Activated CD8-positive, alpha-beta T cell treated with anti-CD3 and anti-CD28 coated beads for 36 hours (primary cell): ENCODE results near the gene IFT122. TPM values are rescaled to one million over a fixed set of nuclear protein-coding genes. Genes with fewer than 3 reads are reported as not detected.
"Not testable (repeated sequence)": the region's sequence is repeated elsewhere in the genome, so short reads cannot be mapped to it uniquely, and the experiment has no call there.

Experiments used
- ATAC-seq: fragments of 200-7000 bp; cut with Tn5 transposase; one replicate; pipeline ENCODE4 v1.10.0; 2021; ENCODE audit warnings: mild to moderate bottlenecking, moderate library complexity
- CTCF ChIA-PET: fragments of 350-600 bp; sonication (Branson Sonifier 250); formaldehyde crosslinking; loops from one replicate; lab custom pipeline; 2021; ENCODE audit warnings: antibody characterized with exemption; lab: Charles Lee
- POLR2A ChIA-PET: fragments of 350-600 bp; sonication (Branson Sonifier 250); formaldehyde crosslinking; loops from one replicate; lab custom pipeline; 2021; ENCODE audit warnings: antibody characterized with exemption; lab: Charles Lee
- DNase-seq: peaks from one replicate; pipeline ENCODE4 v3.0.0-alpha.2; 2020
- H3K27ac Mint-ChIP-seq: one replicate; pipeline ENCODE4 v1.8.0; 2021; ENCODE audit warnings: mild to moderate bottlenecking, mixed read lengths
- H3K27me3 Mint-ChIP-seq: one replicate; pipeline ENCODE4 v1.8.0; 2021; ENCODE audit warnings: mixed read lengths
- H3K36me3 Mint-ChIP-seq: one replicate; pipeline ENCODE4 v1.8.0; 2021; ENCODE audit warnings: low read depth, mixed read lengths
- H3K4me1 Mint-ChIP-seq: one replicate; pipeline ENCODE4 v1.8.0; 2021; ENCODE audit warnings: low read depth, mixed read lengths
- H3K4me3 Mint-ChIP-seq: one replicate; pipeline ENCODE4 v1.8.0; 2021; ENCODE audit warnings: mild to moderate bottlenecking, moderate library complexity, mixed read lengths
- H3K9me3 Mint-ChIP-seq: one replicate; pipeline ENCODE4 v1.8.0; 2021; ENCODE audit warnings: mixed read lengths
- intact Hi-C: fragments of 100-400 bp; cut with micrococcal nuclease; formaldehyde crosslinking; loops from one replicate; pipeline ENCODE4 v1.10.0; 2022
- total RNA-seq, 2 experiments: library from RNA; stranded (reverse); gene quantifications; one replicate each; pipeline ENCODE4 v1.2.3, GENCODE V29; 2021
- TF ChIP-seq, protein P1 (sequence below): fragments of 200-600 bp; IDR thresholded peaks from one replicate; pipeline ENCODE4 v1.8.0; 2022; ENCODE audit warnings: antibody characterized with exemption, mild to moderate bottlenecking

Gene IFT122
- total RNA-seq, 2 experiments from 2014 or later, result 18.9 to 20.4 TPM

DNA sequence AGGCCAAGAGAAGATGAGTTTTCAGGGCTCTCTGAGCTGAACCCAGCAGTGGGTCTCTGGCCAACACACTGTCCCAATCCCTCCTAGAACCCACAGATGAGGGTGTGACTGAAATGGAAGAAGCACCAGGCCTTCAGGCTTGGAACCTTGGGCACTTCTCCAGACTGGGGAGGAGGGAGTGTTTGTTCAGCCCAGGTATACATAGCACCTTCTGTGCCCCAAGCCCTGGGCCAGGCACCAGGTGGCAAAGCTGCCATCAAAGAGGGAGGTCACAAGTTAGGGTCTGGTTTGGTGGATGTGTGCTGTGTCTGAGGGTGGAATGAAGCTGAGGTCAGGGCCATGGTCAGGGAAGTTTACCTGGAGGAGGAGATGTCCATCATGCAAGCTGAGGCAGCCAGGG lies 72.6 kb downstream of the IFT122 start:
- POLR2A ChIA-PET, result no interaction called here

GRCh38 chr3:129513705-129514104 lies 73.7 kb downstream of the IFT122 start:
- TF ChIP-seq, protein P1, sequence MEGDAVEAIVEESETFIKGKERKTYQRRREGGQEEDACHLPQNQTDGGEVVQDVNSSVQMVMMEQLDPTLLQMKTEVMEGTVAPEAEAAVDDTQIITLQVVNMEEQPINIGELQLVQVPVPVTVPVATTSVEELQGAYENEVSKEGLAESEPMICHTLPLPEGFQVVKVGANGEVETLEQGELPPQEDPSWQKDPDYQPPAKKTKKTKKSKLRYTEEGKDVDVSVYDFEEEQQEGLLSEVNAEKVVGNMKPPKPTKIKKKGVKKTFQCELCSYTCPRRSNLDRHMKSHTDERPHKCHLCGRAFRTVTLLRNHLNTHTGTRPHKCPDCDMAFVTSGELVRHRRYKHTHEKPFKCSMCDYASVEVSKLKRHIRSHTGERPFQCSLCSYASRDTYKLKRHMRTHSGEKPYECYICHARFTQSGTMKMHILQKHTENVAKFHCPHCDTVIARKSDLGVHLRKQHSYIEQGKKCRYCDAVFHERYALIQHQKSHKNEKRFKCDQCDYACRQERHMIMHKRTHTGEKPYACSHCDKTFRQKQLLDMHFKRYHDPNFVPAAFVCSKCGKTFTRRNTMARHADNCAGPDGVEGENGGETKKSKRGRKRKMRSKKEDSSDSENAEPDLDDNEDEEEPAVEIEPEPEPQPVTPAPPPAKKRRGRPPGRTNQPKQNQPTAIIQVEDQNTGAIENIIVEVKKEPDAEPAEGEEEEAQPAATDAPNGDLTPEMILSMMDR, result no peak
- no peak overlapping the region for H3K4me3 Mint-ChIP-seq

More for the DNA sequence above, 72.6 kb downstream of the IFT122 start:
- H3K9me3 Mint-ChIP-seq, result no peaks in the 10 kb centered on the region
- no peak overlapping the region for H3K4me3 Mint-ChIP-seq
- peaks cover 2% of the 10 kb centered on the region for H3K4me1 Mint-ChIP-seq
- H3K36me3 Mint-ChIP-seq, result no peaks in the 10 kb centered on the region
- TF ChIP-seq, protein P1, result no peak
- CTCF ChIA-PET, result no interaction called here
- intact Hi-C loops, result no loop called here
- ATAC-seq (no peak), DNase-seq (no peak)
- H3K27me3 Mint-ChIP-seq, result no peaks in the 10 kb centered on the region
- H3K27ac Mint-ChIP-seq, result no peak overlapping the region

GRCh38 chr3:129514110-129514509 lies 74.1 kb downstream of the IFT122 start:
- ATAC-seq, result no peak
- CTCF ChIA-PET, result no interaction called here
- H3K4me1 Mint-ChIP-seq, result peaks cover 2% of the 10 kb centered on the region
- H3K4me3 Mint-ChIP-seq, result no peak overlapping the region
- POLR2A ChIA-PET, result no interaction called here
- H3K27ac Mint-ChIP-seq, result no peak overlapping the region
- no peaks in the 10 kb centered on the region for H3K27me3 Mint-ChIP-seq
- no peaks in the 10 kb centered on the region for H3K36me3 Mint-ChIP-seq
- H3K9me3 Mint-ChIP-seq, result no peaks in the 10 kb centered on the region
- TF ChIP-seq, protein P1, result no peak
- intact Hi-C loops, result no loop called here
- no peak for DNase-seq

More at GRCh38 chr3:129513705-129514104, 73.7 kb downstream of the IFT122 start:
- DNase-seq, result no peak
- ChIA-PET CTCF (no interaction called here), POLR2A (no interaction called here)
- ATAC-seq, result no peak
- no peak overlapping the region for H3K27ac Mint-ChIP-seq
- no peaks in the 10 kb centered on the region for H3K36me3 Mint-ChIP-seq
- no peaks in the 10 kb centered on the region for H3K9me3 Mint-ChIP-seq
- peaks cover 2% of the 10 kb centered on the region for H3K4me1 Mint-ChIP-seq
- intact Hi-C loops, result no loop called here
- H3K27me3 Mint-ChIP-seq, result no peaks in the 10 kb centered on the region

- intact Hi-C loops, result no loop called here
- H3K4me3 Mint-ChIP-seq, result no peak overlapping the region
- peaks cover 2% of the 10 kb centered on the region for H3K4me1 Mint-ChIP-seq
- no peak overlapping the region for H3K27ac Mint-ChIP-seq
- no peak for DNase-seq
- H3K27me3 Mint-ChIP-seq, result no peaks in the 10 kb centered on the region
- H3K36me3 Mint-ChIP-seq, result no peaks in the 10 kb centered on the region
- H3K9me3 Mint-ChIP-seq, result no peaks in the 10 kb centered on the region
- POLR2A ChIA-PET, result interaction anchor here (0.5 kb wide), 1 partner anchor 331 kb away, joined by 3 read pairs; no protein-coding TSS in a partner anchor
- TF ChIP-seq, protein P1, result no peak
- no peak for ATAC-seq
- CTCF ChIA-PET, result no interaction called here
These were observed 74.5 kb downstream of the IFT122 start for GRCh38 chr3:129514563-129514962.

- POLR2A ChIA-PET, result not testable (repeated sequence)
These were observed 75.2 kb downstream of the IFT122 start for GRCh38 chr3:129515108-129515820.

DNA sequence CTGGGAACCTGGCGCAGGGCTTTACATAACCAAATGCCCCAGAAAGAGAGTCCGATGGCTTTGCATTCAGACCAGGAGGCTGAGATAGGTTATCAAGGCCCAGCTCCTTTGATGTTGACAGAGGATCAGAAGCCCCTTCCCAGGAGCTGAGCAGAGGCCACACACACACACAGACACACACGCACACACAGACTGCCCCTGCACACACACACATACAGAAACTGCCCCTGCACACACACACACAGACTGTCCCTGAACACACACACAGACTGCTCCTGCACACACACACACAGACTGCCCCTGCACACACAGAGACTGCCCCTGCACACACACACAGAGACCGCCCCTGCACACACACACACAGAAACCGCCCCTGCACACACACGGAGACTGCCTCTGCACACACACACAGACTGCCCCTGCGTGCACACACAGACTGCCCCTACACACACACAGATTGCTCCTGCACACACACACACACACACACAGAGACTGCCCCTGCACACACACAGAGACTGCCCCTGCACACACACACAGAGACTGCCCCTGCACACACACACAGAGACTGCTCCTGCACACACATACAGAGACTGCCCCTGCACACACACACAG lies 75.9 kb downstream of the IFT122 start:
- POLR2A ChIA-PET, H3K4me3 Mint-ChIP-seq, H3K27ac Mint-ChIP-seq, CTCF ChIA-PET, ATAC-seq, H3K27me3 Mint-ChIP-seq, H3K9me3 Mint-ChIP-seq, intact Hi-C loops, H3K4me1 Mint-ChIP-seq, H3K36me3 Mint-ChIP-seq, DNase-seq: not testable (repeated sequence)

More at GRCh38 chr3:129515108-129515820, 75.2 kb downstream of the IFT122 start:
- H3K4me3 Mint-ChIP-seq, H3K27me3 Mint-ChIP-seq, ATAC-seq, intact Hi-C loops, H3K36me3 Mint-ChIP-seq, H3K27ac Mint-ChIP-seq, CTCF ChIA-PET, DNase-seq, H3K4me1 Mint-ChIP-seq, H3K9me3 Mint-ChIP-seq: not testable (repeated sequence)
